Measurements from ENCODE around the gene TBC1D22A. TPM values are rescaled to one million over a fixed set of nuclear protein-coding genes. Genes with fewer than 3 reads are reported as not detected.
A peak's percentile ranks its signal among the peaks of the same experiment; 100 is the strongest.

TBC1D22A gene
- total and polyA plus RNA-seq, 9 of the 15 experiments (the other 6 are each of a cell fraction or from before 2014, with no cell fraction given) = 0.20 to 11.5 (median 5.2) TPM

GRCh38 chr22:47091246-47091651, 328.8 kb downstream of the TBC1D22A start (continued):
- TF ChIP-seq CREM (IDR thresholded peaks at IDR 0.05; ENCODE audit: low read depth) = 0 out of 2 replicates have a peak, but pooled peaks have one; percentile 9
- TF ChIP-seq PCBP1 (IDR thresholded peaks at IDR 0.05; ENCODE audit: low read depth, low read length, poor library complexity, severe bottlenecking) = no peak
- no peak for TF ChIP-seq XRCC3 (IDR thresholded peaks at IDR 0.05)
- TF ChIP-seq KDM1A (IDR thresholded peaks at IDR 0.05) = no peak
- TF ChIP-seq ATF1 (CRISPR knock-in tag; IDR thresholded peaks at IDR 0.05) = no peak
- TF ChIP-seq ATF1 (tag; IDR thresholded peaks at IDR 0.05) = 0 out of 2 replicates have a peak, but pooled peaks have one; percentile 13
- peak; percentile 86 for TF ChIP-seq BHLHE40 (IDR thresholded peaks at IDR 0.05; ENCODE audit: low read length)
- TF ChIP-seq RHOXF2B (CRISPR knock-in tag; conservative IDR thresholded peaks at IDR 0.05) = no peak
- no peak for TF ChIP-seq ADNP (tag; IDR thresholded peaks at IDR 0.05)

GRCh38 chr22:47091921-47092700, 329.7 kb downstream of the TBC1D22A start:
- no peaks in the 10 kb centered on the region for H4K20me1 ChIP-seq (replicated peaks; ENCODE audit: control insufficient read depth, insufficient read depth, low read length)
- H3K27me3 ChIP-seq (ENCODE audit: control insufficient read depth in 2 of 2, insufficient read depth in 2 of 2, low read length in 2 of 2) = no peaks in the 10 kb centered on the region
- in situ Hi-C loops (cut with MboI) = no loop called here
- ATAC-seq = no peak
- DNase-seq (ENCODE audit: extremely low read depth in 1 of 4, low spot score in 3 of 4) = no peak
- peaks cover 32 to 35% of the 10 kb centered on the region in 2 experiments; a peak in 4 of 5 replicates for H3K4me1 ChIP-seq (replicated peaks in 1 of 2; ENCODE audit: control insufficient read depth in 2 of 2, insufficient read depth in 2 of 2, low read length in 2 of 2)
- no peak overlapping the region for H3K4me3 ChIP-seq
- 0 out of 4 replicates have a peak overlapping the region, but pooled peaks of 1 of the 2 experiments have one; percentile 2 for H3K9ac ChIP-seq (ENCODE audit: insufficient read depth in 1 of 2, low read depth in 2 of 2, low read length in 2 of 2)
- no TSS peak for BruUV-seq (replicated peaks)
- CTCF ChIA-PET (ENCODE audit: low intra/inter-chr PET ratio) = no interaction called here
- peaks cover 4% of the 10 kb centered on the region for H3K9me1 ChIP-seq (ENCODE audit: control insufficient read depth, insufficient read depth, low read length)
- intact Hi-C loops (cut with micrococcal nuclease) = no loop called here
- no peak overlapping the region; the same call in 2 of the 3 replicates for H3K27ac ChIP-seq (ENCODE audit: extremely low read depth, low read depth, low read length)
- H3K79me2 ChIP-seq (ENCODE audit: control insufficient read depth, insufficient read depth, low read length) = no peaks in the 10 kb centered on the region; the same call in 2 of the 3 replicates
- WGBS (ENCODE audit: insufficient coverage, low coverage, missing lambda C conversion rate) = 74% methylated on average over 12 of the region's 16 CpGs
- H3K4me2 ChIP-seq (ENCODE audit: insufficient read depth, low read length) = peak overlapping the region; percentile 67; the same call in 1 of the 2 replicates
- POLR2A ChIA-PET = interaction anchor here (0.6 to 1.0 kb wide), 2 partner anchors 42 to 215 kb away, joined by 3 read pairs; no protein-coding TSS in a partner anchor
- FAIRE-seq = peak; percentile 42
- no peak overlapping the region for H2AFZ ChIP-seq (ENCODE audit: low read depth, low read length)
- no peaks in the 10 kb centered on the region for H3K9me3 ChIP-seq (replicated peaks; ENCODE audit: control insufficient read depth, insufficient read depth, low read depth, low read length)
- no peaks in the 10 kb centered on the region for H3K36me3 ChIP-seq (ENCODE audit: control insufficient read depth, insufficient read depth, low read length)
- TF ChIP-seq HCFC1 (IDR thresholded peaks at IDR 0.05; ENCODE audit: low read depth, low read length) (no peak), SAP30 (IDR thresholded peaks at IDR 0.05; ENCODE audit: borderline replicate concordance, insufficient read depth, low read depth, low read length, poor library complexity, severe bottlenecking) (no peak), CHD4 (IDR thresholded peaks at IDR 0.05; ENCODE audit: insufficient read depth, insufficient replicate concordance, low read depth, low read length, poor library complexity, severe bottlenecking) (no peak), XRCC3 (IDR thresholded peaks at IDR 0.05) (no peak), TRIM25 (IDR thresholded peaks at IDR 0.05; ENCODE audit: borderline replicate concordance) (no peak), SAFB (IDR thresholded peaks at IDR 0.05; ENCODE audit: borderline replicate concordance, low read depth, low read length) (no peak), FOXA3 (CRISPR knock-in tag; conservative IDR thresholded peaks at IDR 0.05 in 1 of 2, IDR thresholded peaks at IDR 0.05 in 1 of 2) (no peak), JUNB (CRISPR knock-in tag; conservative IDR thresholded peaks at IDR 0.05) (no peak), MYBL2 (IDR thresholded peaks at IDR 0.05; ENCODE audit: low read depth) (no peak), MYBL2 (CRISPR knock-in tag; IDR thresholded peaks at IDR 0.05; ENCODE audit: borderline replicate concordance) (no peak), HNRNPK (IDR thresholded peaks at IDR 0.05; ENCODE audit: low read depth, low read length, poor library complexity, severe bottlenecking) (no peak), ZNF696 (CRISPR knock-in tag; conservative IDR thresholded peaks at IDR 0.05) (no peak)

Data from K562 (cell line).